AG09309 (cell line): Measurements from ENCODE around the gene BLM.

Source experiments
- DNase-seq: peaks from one replicate; pipeline ENCODE4 v3.0.0-alpha.2; 2010; ENCODE audit warnings: low read depth
- H3K4me3 ChIP-seq: 2 replicates; pipeline ENCODE4 v1.5.1; 2011; ENCODE audit warnings: mild to moderate bottlenecking, low read depth, low read length, moderate library complexity; ENCODE audit not compliant: control insufficient read depth
- CTCF ChIP-seq: IDR thresholded peaks from 2 replicates; pipeline ENCODE4 v1.5.1; 2011; ENCODE audit warnings: mild to moderate bottlenecking, low read depth, low read length, inconsistent platforms; ENCODE audit not compliant: insufficient read depth, control insufficient read depth; ENCODE audit errors: missing control alignments

BLM gene

GRCh38 chr15:90813796-90814190, 96.6 kb downstream of the BLM start:
- no peak for TF ChIP-seq CTCF
- H3K4me3 ChIP-seq: no peak overlapping the region
- no peak for DNase-seq

GRCh38 chr15:90814191-90814821, 97.2 kb downstream of the BLM start:
- no peak for TF ChIP-seq CTCF
- H3K4me3 ChIP-seq: no peak overlapping the region
- no peak for DNase-seq

- no peak for DNase-seq
- no peak overlapping the region for H3K4me3 ChIP-seq
- no peak for TF ChIP-seq CTCF
Observed at GRCh38 chr15:90816401-90817116, 99.4 kb downstream of the BLM start.

GRCh38 chr15:90817117-90818057, 100.2 kb downstream of the BLM start:
- no peak for DNase-seq
- no peak for TF ChIP-seq CTCF
- no peak overlapping the region for H3K4me3 ChIP-seq

- TF ChIP-seq CTCF: peak; percentile 3
- no peak for DNase-seq
- H3K4me3 ChIP-seq: no peak overlapping the region
Observed at GRCh38 chr15:90818251-90819210, 101.4 kb downstream of the BLM start.

- H3K4me3 ChIP-seq: no peak overlapping the region
- DNase-seq: no peak
- no peak for TF ChIP-seq CTCF
Observed at GRCh38 chr15:90819390-90819789, 102.2 kb downstream of the BLM start.
